Activated T-helper 1 cell treated with anti-CD3 and anti-CD28 coated beads, Interleukin-12 subunit alpha, Interleukin-12 subunit beta, Interleukin-2, Interleukin-4 antibody, amounts not matched to agents 30 ng/mL and 10 ng/mL and 1 ng/mL, durations not matched to agents 14 hours and 24 hours and 36 hours (primary cell): ENCODE results near the gene ZNF786. TPM values are rescaled to one million over a fixed set of nuclear protein-coding genes. Genes with fewer than 3 reads are reported as not detected.

Experiments used
- DNase-seq: peaks from one replicate; pipeline ENCODE4 v3.0.0; 2021; ENCODE audit warnings: low spot score
- H3K27ac Mint-ChIP-seq: one replicate; pipeline ENCODE4 v1.8.0; 2021; ENCODE audit warnings: mild to moderate bottlenecking, mixed read lengths
- H3K27me3 Mint-ChIP-seq: one replicate; pipeline ENCODE4 v1.8.0; 2022; ENCODE audit warnings: mild to moderate bottlenecking, moderate library complexity, mixed read lengths; ENCODE audit not compliant: insufficient read depth
- H3K36me3 Mint-ChIP-seq: one replicate; pipeline ENCODE4 v1.8.0; 2021; ENCODE audit warnings: low read depth, mixed read lengths
- H3K4me1 Mint-ChIP-seq: one replicate; pipeline ENCODE4 v1.8.0; 2021; ENCODE audit warnings: low read depth, mixed read lengths
- H3K4me3 Mint-ChIP-seq: one replicate; pipeline ENCODE4 v1.8.0; 2021; ENCODE audit warnings: mild to moderate bottlenecking, moderate library complexity, mixed read lengths
- H3K9me3 Mint-ChIP-seq: one replicate; pipeline ENCODE4 v1.8.0; 2021; ENCODE audit warnings: mixed read lengths
- intact Hi-C: fragments of 100-400 bp; cut with micrococcal nuclease; formaldehyde crosslinking; loops from one replicate; pipeline ENCODE4 v1.15.1; 2024
- total RNA-seq: library from RNA; stranded (reverse); gene quantifications from 2 replicates; pipeline ENCODE4 v1.2.3, GENCODE V29; 2022

Gene ZNF786
- total RNA-seq, 1 donor from 2014 or later: 9.9 TPM

DNA sequence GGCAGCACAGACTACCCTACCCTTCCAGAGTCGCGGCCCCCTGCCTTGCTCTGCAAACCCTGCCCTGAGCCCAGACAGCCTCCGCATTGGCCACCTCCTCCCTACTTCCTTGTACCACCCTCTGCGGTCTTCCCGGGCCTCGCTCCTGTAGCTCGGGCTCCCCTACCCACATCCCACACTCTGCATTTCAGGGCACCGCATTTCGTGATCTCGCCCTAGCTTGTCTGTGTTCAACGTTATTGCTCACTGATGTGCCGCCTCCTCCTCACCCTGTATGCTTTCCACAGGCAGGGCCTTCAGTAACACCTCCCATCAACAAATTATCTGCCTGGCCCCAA is 68.8 kb downstream of the ZNF786 start:
- Mint-ChIP-seq H3K9me3 (no peaks in the 10 kb centered on the region), H3K36me3 (peaks cover 33% of the 10 kb centered on the region), H3K27ac (peak overlapping the region; percentile 53), H3K27me3 (no peaks in the 10 kb centered on the region), H3K4me3 (no peak overlapping the region), H3K4me1 (peaks cover 36% of the 10 kb centered on the region)
- no peak for DNase-seq
- intact Hi-C loops: loop anchor here (10.0 kb wide), 1 partner anchor 603 kb away; no protein-coding TSS in a partner anchor

- H3K4me3 Mint-ChIP-seq: no peak overlapping the region
- no peak for DNase-seq
- H3K4me1 Mint-ChIP-seq: peaks cover 24% of the 10 kb centered on the region
- H3K9me3 Mint-ChIP-seq: no peaks in the 10 kb centered on the region
- intact Hi-C loops: loop anchor here (10.0 kb wide), 1 partner anchor 604 kb away; no protein-coding TSS in a partner anchor
- peak overlapping the region; percentile 12 for H3K27ac Mint-ChIP-seq
- H3K36me3 Mint-ChIP-seq: peaks cover 32% of the 10 kb centered on the region
- no peaks in the 10 kb centered on the region for H3K27me3 Mint-ChIP-seq
Measured at GRCh38 chr7:149020483-149020882, 70.0 kb downstream of the ZNF786 start.

Other genes starting within 250 kb of the ZNF786 start
- gene EZH2, start 206.4 kb downstream of the ZNF786 start, total RNA-seq: 97.5 and 101 TPM in 2 replicates
- 132 and 142 TPM in 2 replicates for gene PDIA4, start 62.2 kb downstream of the ZNF786 start, total RNA-seq
- 1.1 and 1.2 TPM in 2 replicates for gene ZNF425, start 35.6 kb upstream of the ZNF786 start, total RNA-seq
- 14.1 and 14.4 TPM in 2 replicates for gene ZNF398, start 56.7 kb upstream of the ZNF786 start, total RNA-seq
- 49.4 and 55.8 TPM in 2 replicates for gene ZNF282, start 104.8 kb upstream of the ZNF786 start, total RNA-seq
- gene ZNF212, start 148.9 kb upstream of the ZNF786 start, total RNA-seq: 15.0 and 17.8 TPM in 2 replicates
- 24.1 and 25.6 TPM in 2 replicates for gene ZNF783, start 171.5 kb upstream of the ZNF786 start, total RNA-seq